ENCODE data around the gene PLXNA4.

The PLXNA4 gene

DNA sequence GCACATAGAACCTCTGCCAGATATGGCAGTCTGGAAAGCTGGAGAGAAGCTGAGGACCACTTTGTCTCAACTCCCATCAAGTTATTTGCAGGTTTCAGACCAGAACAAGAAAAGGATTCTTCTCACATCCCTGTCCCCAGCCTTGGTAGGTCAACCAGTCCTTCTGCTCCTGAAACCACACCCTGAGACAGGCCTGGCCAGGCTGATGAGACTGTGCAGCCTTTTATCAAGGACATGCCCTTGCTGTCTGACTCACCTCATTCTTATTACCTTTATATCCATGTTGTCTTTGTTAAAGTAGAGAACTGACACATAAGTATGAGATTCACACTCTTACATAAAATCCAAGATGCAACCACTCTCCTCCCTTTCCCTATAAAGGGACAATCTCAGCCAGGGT, 354.9 kb downstream of the PLXNA4 start:
- no peak for TF ChIP-seq FOXP2 (optimal IDR thresholded peaks at IDR 0.05; ENCODE audit: borderline replicate concordance, extremely low read depth, extremely low read length, insufficient read depth)
- no peak for TF ChIP-seq POLR2AphosphoS5 (IDR thresholded peaks at IDR 0.05; ENCODE audit: low read depth, low read length)
- TF ChIP-seq SIN3A (IDR thresholded peaks at IDR 0.05; ENCODE audit: borderline replicate concordance, insufficient read depth, low read length), result no peak
- TF ChIP-seq TAF1 (IDR thresholded peaks at IDR 0.05; ENCODE audit: borderline replicate concordance, insufficient read depth, low read length), result no peak
- TF ChIP-seq, protein P1, sequence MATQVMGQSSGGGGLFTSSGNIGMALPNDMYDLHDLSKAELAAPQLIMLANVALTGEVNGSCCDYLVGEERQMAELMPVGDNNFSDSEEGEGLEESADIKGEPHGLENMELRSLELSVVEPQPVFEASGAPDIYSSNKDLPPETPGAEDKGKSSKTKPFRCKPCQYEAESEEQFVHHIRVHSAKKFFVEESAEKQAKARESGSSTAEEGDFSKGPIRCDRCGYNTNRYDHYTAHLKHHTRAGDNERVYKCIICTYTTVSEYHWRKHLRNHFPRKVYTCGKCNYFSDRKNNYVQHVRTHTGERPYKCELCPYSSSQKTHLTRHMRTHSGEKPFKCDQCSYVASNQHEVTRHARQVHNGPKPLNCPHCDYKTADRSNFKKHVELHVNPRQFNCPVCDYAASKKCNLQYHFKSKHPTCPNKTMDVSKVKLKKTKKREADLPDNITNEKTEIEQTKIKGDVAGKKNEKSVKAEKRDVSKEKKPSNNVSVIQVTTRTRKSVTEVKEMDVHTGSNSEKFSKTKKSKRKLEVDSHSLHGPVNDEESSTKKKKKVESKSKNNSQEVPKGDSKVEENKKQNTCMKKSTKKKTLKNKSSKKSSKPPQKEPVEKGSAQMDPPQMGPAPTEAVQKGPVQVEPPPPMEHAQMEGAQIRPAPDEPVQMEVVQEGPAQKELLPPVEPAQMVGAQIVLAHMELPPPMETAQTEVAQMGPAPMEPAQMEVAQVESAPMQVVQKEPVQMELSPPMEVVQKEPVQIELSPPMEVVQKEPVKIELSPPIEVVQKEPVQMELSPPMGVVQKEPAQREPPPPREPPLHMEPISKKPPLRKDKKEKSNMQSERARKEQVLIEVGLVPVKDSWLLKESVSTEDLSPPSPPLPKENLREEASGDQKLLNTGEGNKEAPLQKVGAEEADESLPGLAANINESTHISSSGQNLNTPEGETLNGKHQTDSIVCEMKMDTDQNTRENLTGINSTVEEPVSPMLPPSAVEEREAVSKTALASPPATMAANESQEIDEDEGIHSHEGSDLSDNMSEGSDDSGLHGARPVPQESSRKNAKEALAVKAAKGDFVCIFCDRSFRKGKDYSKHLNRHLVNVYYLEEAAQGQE (IDR thresholded peaks at IDR 0.05; ENCODE audit: insufficient read depth in 1 of 2, low read depth in 2 of 2, low read length in 2 of 2), result no peak

DNA sequence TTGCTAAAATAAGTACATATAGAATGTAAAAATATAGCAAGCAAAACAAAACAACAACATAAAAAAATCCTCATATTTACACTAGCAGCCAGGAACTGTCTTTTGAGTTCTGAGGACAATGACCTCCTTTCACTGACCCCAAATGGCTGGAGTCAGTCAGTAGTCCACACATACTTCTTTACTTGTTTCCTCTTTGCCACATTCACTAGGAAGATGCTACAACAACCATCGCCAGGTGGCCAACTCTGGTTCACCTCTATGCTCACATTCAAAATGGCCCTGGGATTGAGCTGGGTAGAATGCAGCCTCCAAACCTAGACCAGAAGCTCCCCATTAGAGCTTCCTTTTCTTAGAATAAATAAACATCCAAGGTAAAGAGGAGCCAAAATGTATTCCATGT, 356.2 kb downstream of the PLXNA4 start:
- TF ChIP-seq FOXP2 (optimal IDR thresholded peaks at IDR 0.05; ENCODE audit: borderline replicate concordance, extremely low read depth, extremely low read length, insufficient read depth) (no peak), POLR2AphosphoS5 (IDR thresholded peaks at IDR 0.05; ENCODE audit: low read depth, low read length) (no peak), SIN3A (IDR thresholded peaks at IDR 0.05; ENCODE audit: borderline replicate concordance, insufficient read depth, low read length) (no peak), TAF1 (IDR thresholded peaks at IDR 0.05; ENCODE audit: borderline replicate concordance, insufficient read depth, low read length) (no peak)
- TF ChIP-seq, protein P1 (IDR thresholded peaks at IDR 0.05; ENCODE audit: insufficient read depth in 1 of 2, low read depth in 2 of 2, low read length in 2 of 2), result no peak

DNA sequence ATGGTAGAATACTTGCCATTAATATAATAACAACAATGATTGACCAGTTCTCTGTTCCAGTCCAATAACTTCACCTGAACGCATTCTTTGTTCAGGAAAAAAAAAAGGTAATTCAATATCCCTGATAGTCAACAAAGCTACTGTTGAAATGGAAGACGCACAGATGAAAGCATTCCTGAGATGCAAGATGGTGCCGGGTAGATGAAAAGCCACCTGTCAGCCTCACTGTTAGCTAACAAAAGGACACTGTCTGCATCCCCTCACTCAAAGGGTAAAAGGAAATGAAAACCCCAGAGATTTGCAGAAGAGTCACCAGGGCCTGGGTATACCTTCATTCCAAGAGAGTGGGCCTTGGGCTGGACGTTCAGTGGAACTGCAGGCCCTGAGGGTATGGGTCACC, 357.4 kb downstream of the PLXNA4 start:
- no peak for TF ChIP-seq POLR2AphosphoS5 (IDR thresholded peaks at IDR 0.05; ENCODE audit: low read depth, low read length)
- TF ChIP-seq, protein P1 (IDR thresholded peaks at IDR 0.05; ENCODE audit: insufficient read depth in 1 of 2, low read depth in 2 of 2, low read length in 2 of 2), result no peak
- no peak for TF ChIP-seq SIN3A (IDR thresholded peaks at IDR 0.05; ENCODE audit: borderline replicate concordance, insufficient read depth, low read length)
- TF ChIP-seq TAF1 (IDR thresholded peaks at IDR 0.05; ENCODE audit: borderline replicate concordance, insufficient read depth, low read length), result no peak
- no peak for TF ChIP-seq FOXP2 (optimal IDR thresholded peaks at IDR 0.05; ENCODE audit: borderline replicate concordance, extremely low read depth, extremely low read length, insufficient read depth)

- TF ChIP-seq, protein P1 (IDR thresholded peaks at IDR 0.05; ENCODE audit: insufficient read depth in 1 of 2, low read depth in 2 of 2, low read length in 2 of 2), result no peak
- TF ChIP-seq TAF1 (IDR thresholded peaks at IDR 0.05; ENCODE audit: borderline replicate concordance, insufficient read depth, low read length) (no peak), FOXP2 (optimal IDR thresholded peaks at IDR 0.05; ENCODE audit: borderline replicate concordance, extremely low read depth, extremely low read length, insufficient read depth) (no peak), POLR2AphosphoS5 (IDR thresholded peaks at IDR 0.05; ENCODE audit: low read depth, low read length) (no peak), SIN3A (IDR thresholded peaks at IDR 0.05; ENCODE audit: borderline replicate concordance, insufficient read depth, low read length) (no peak)
Measured at GRCh38 chr7:132216847-132217525, 359.3 kb downstream of the PLXNA4 start.
